Smooth muscle cell of the brain vasculature (primary cell): ENCODE measurements around the gene BCORL1.

Experiments used
- DNase-seq: peaks from one replicate; pipeline ENCODE4 v3.0.0-alpha.2; 2012; ENCODE audit warnings: low read depth, low spot score

Gene BCORL1

GRCh38 chrX:129961180-129962083, 21.0 kb upstream of the BCORL1 start:
- DNase-seq = no peak

GRCh38 chrX:129963729-129964128, 18.7 kb upstream of the BCORL1 start:
- DNase-seq = no peak

GRCh38 chrX:129965166-129965565, 17.3 kb upstream of the BCORL1 start:
- DNase-seq = no peak

GRCh38 chrX:129968968-129969367, 13.5 kb upstream of the BCORL1 start:
- DNase-seq = no peak

DNA sequence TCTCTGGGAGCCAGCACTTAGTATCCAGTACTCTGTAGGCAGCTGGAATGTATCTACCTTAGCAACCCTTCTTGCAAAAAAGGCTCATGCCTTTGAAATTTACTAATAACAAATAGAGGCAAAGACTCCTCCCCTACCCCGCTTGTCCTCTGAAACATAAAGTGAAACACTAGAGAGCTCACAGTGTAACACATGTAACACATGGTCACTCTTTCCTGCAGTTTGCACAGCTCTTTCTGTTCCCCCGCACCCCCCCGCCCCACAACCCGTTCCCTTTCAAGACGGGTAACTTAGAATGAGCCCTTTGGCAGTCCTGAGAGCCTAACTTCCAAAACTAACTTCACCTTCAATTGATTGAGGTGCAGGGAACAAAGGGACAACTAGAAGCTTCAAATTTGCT, 6.0 kb upstream of the BCORL1 start:
- no peak for DNase-seq

GRCh38 chrX:129979207-129979920, 3.1 kb upstream of the BCORL1 start:
- no peak for DNase-seq

- no peak for DNase-seq
Observed at GRCh38 chrX:129980001-129980401, 2.4 kb upstream of the BCORL1 start.

GRCh38 chrX:129980540-129981199, 1.8 kb upstream of the BCORL1 start:
- no peak for DNase-seq

DNA sequence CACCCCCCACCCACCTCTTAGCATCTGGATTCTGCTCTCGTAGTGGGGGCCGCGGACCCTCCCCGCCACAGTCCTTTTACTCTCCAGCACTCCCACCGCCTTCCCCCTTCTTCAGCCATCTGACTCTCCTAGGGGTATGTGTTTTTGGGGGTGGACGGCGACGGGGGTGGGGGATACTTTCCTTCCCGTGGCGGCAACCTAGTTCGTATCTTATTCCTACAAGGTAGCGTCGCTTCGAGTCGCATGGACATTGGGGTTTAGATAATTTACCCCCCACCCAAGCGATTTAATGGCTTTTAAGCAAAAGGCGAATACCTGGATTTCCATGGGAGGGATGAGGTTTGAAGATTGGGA, 1.3 kb upstream of the BCORL1 start:
- no peak for DNase-seq

DNA sequence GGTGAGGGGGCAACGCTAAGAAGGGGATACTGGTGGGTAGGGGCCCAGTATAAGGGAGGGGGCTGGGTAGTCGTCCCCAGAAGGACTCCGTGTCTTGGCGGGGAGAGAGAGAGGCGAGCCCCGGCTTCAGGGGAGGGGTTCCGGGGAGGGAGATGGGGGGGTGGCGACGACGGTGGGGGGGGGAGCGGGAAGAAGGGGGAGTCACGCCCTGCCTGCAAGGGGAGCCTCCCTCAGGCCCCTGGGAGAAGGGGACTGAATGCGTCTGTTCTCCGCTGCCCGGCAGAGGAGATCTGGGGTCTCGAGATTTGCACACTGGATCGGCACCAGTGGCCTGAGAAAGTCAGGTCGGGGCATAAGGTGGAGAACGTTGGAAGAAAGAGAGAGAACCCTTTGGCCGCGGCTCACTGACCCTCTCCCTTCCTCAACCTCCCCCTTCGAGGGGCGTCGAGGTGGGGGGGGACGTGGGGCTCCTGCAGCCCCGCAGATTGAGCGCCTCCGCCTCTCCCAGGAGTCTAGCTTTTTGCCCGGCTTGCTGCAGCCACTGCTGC, 609 bp upstream of the BCORL1 start:
- DNase-seq = no peak

GRCh38 chrX:129983575-129984110, 1.2 kb downstream of the BCORL1 start:
- DNase-seq = no peak

DNA sequence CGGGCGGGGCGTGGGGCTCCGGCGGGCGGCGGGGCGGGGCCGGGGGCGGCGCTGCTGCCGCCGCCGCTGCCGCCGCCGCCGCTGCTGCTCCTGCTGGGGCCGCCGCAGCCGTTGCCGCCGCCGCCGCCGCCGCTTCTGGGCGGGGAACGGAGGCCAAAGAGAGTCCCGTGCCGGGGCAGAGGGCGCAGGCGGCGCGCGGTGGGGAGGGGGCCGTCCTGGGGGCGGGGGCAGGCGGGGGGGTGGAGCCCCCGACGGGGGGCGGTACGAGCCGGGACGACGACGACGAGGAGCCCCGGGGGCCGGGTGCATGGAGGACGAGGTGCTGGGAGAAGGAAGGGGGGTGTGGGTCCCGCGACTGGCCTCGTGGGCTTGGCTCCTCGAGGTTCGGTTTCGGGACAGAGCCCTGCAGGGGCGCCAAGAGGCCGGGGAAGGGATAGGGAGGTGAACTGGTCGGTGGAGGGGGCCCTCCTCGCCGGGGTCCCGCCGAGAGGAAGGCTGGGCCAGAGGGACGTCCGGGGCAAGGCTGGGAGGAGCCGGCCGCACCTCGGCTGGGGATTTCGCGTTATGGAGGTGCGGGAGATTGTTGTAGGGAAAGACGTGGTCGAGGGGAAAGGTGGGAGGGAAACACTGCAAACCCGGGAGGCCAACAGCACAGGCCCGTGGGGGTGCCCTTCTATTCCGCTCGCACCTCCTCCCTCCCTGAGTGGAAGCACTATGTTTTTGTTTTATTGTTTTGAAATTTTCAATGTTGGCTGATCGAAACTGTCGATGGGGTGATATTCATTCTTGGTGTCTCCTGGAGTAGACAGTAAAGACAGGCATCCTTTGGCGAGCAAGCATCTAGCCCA, 1.9 kb downstream of the BCORL1 start:
- no peak for DNase-seq

DNA sequence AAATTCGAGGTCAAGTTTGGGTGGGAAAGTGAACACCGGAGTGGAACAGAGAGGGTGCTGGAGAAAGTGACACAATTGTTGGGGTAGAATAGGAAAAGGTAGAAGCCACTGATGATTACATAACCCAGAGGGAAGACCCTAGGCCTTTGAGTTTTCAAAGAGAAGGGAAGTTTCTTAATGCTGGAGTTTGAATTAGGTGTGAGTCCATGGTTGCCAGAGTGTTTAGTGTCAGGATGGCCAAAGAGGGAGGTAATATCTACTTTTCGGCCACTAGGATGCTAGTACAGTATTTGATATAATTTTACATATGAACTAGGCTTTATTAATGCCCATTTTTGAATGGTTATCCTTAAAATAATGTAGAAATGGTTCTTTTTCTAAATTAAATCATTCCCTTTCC, 5.4 kb downstream of the BCORL1 start:
- no peak for DNase-seq

DNA sequence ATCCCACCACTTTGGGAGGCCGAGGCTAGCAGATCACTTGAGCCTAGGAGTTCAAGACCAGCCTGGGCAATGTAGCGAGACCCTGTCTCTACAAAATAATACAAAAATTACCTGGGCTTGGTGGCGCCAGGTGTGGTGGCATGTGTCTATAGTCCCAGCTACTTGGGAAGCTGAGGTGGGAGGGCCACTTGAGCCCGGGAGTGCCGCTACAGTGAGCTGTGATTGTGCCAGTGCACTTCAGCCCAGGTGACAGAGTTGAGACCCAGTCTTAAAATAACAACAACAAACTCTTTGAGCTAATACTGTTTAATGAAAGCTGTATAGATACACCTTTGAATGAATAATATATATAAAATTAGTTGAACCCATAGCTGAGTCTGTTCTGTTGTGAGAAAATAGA, 9.7 kb downstream of the BCORL1 start:
- no peak for DNase-seq

- DNase-seq = no peak
Observed at GRCh38 chrX:129996120-129996519, 13.7 kb downstream of the BCORL1 start.

- DNase-seq = no peak
Observed at GRCh38 chrX:129997086-129997485, 14.7 kb downstream of the BCORL1 start.

DNA sequence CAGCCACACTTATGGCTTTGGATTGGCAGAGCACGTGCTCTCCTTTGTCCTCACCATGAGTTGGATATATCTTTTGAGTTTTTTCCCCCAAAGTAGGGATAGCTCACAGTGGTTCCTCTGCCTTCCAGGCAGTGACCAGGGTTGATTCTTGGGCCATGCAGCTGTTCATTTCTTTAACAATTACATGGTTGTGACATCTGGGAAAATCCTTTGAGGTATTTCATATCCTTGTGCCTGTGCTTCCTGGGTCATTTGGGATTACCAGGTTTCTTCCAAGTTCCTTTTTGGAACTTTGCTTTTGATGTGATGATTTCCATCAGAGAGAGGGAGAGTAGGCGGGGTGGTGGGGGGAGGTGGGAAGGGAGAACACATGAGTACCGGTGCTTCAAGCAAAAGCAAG, 15.6 kb downstream of the BCORL1 start:
- DNase-seq = no peak

DNA sequence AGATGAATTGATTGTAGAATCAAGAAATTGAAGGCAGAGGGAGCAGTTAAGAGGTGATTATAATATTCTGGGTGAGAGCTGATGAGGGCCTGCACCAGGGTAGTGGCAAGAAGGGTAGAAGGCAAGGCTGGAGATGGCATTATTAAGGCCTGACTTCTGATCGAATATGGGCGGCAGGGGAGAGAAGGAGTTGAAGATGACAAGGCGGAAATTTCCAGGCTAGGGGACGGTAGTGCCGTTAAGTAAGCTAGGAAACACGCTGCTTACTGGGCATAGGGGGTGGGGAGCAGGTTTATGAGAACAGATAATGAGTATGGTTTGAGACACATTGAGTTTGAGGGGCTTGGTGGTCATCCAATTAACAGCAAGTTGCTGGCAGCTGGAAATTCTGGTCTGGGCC, 19.5 kb downstream of the BCORL1 start:
- DNase-seq = no peak

GRCh38 chrX:130002541-130002940, 20.1 kb downstream of the BCORL1 start:
- no peak for DNase-seq

DNA sequence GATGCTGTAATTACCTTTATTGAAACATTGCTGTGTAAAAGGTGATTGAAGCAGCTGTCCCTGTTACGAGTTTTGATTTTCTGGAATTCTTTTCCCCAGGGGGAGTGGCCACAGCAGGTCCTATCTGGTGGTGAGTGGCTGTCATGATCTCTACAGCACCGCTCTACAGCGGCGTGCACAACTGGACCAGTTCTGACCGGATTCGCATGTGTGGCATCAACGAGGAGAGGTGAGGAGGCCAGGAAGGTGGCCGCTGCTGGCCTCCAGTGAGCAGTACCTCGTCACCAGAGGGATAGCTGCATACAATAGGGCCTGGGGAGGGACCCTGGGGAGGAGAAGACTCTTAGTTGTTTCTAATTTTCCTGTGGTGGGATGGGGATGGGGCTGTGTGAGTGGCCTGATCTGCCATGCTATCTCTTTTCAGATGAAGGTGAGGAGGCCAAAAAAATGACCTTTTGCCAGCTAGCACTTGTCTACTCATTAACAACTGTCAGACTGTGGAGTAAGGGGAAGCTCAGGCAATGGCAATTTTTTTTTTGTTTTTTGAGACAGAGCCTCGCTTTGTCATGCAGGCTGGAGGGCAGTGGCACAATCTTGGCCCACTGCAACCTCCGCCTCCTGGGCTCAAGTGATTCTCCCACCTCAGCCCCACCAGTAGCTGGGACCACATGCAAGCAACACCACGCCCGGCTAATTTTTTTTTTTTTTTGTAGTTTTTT, 22.8 kb downstream of the BCORL1 start:
- DNase-seq = no peak
